DOHH2 (cell line): ENCODE results near the gene ERAL1.
"Not testable (repeated sequence)": the region's sequence is repeated elsewhere in the genome, so short reads cannot be mapped to it uniquely, and the experiment has no call there.

Experiments used
- H3F3A ChIP-seq: fragments of 200-600 bp; sonication (generic), shearing (Covaris generic); 2 replicates; pipeline ENCODE4 v1.6.0; 2016; ENCODE audit warnings: antibody characterized with exemption, mild to moderate bottlenecking; ENCODE audit not compliant: control insufficient read depth, insufficient read depth
- H3K27ac ChIP-seq: fragments of 200-600 bp; sonication (generic); 2 replicates; pipeline ENCODE4 v1.5.1; 2014; ENCODE audit warnings: low read depth, mild to moderate bottlenecking, low read length, moderate library complexity
- H3K27me3 ChIP-seq: fragments of 200-600 bp; sonication (generic); 2 replicates; pipeline ENCODE4 v1.6.1; 2014; ENCODE audit warnings: mild to moderate bottlenecking, low read length, mixed read lengths; ENCODE audit not compliant: control insufficient read depth
- H3K36me3 ChIP-seq: fragments of 200-600 bp; sonication (generic); 2 replicates; pipeline ENCODE4 v1.6.1; 2014; ENCODE audit warnings: mild to moderate bottlenecking, low read length, moderate library complexity, mixed read lengths; ENCODE audit not compliant: control insufficient read depth
- H3K4me1 ChIP-seq: fragments of 200-600 bp; sonication (generic); 2 replicates; pipeline ENCODE4 v1.6.1; 2014; ENCODE audit warnings: mild to moderate bottlenecking, low read length, mixed read lengths; ENCODE audit not compliant: control insufficient read depth
- H3K4me2 ChIP-seq: fragments of 200-600 bp; sonication (generic); 2 replicates; pipeline ENCODE4 v1.6.0; 2014; ENCODE audit warnings: mild to moderate bottlenecking, low read length, moderate library complexity
- H3K4me3 ChIP-seq: fragments of 200-600 bp; sonication (generic); 2 replicates; pipeline ENCODE4 v1.5.1; 2014; ENCODE audit warnings: mild to moderate bottlenecking, low read length, mixed read lengths
- H3K79me2 ChIP-seq: fragments of 200-600 bp; sonication (generic); 2 replicates; pipeline ENCODE4 v1.6.1; 2014; ENCODE audit warnings: mild to moderate bottlenecking, low read length, mixed read lengths; ENCODE audit not compliant: control insufficient read depth
- H3K9me2 ChIP-seq: fragments of 200-600 bp; sonication (generic); replicated peaks from 2 replicates; pipeline ENCODE4 v1.6.1; 2014; ENCODE audit warnings: mild to moderate bottlenecking, low read length, mixed read lengths; ENCODE audit not compliant: control insufficient read depth
- H3K9me3 ChIP-seq: fragments of 200-600 bp; sonication (generic); 2 replicates; pipeline ENCODE4 v1.6.1; 2014; ENCODE audit warnings: antibody characterized with exemption, low read length, mixed read lengths; ENCODE audit not compliant: control insufficient read depth, insufficient read depth
- H4K20me1 ChIP-seq: fragments of 200-600 bp; sonication (generic); 2 replicates; pipeline ENCODE4 v1.6.0; 2014; ENCODE audit warnings: low read depth, mild to moderate bottlenecking, antibody characterized with exemption, low read length, moderate library complexity; ENCODE audit not compliant: control insufficient read depth, insufficient read depth
- EZH2phosphoT487 ChIP-seq: fragments of 200-600 bp; sonication (generic); IDR thresholded peaks from 2 replicates; pipeline ENCODE4 v1.6.1; 2017; ENCODE audit warnings: borderline replicate concordance, mild to moderate bottlenecking, antibody characterized with exemption, low read length, moderate library complexity, mixed read lengths
- TF ChIP-seq, protein P1 (sequence below): fragments of 200-600 bp; sonication (generic); IDR thresholded peaks from one replicate; pipeline ENCODE4 v1.5.1; 2014; ENCODE audit warnings: antibody characterized with exemption, mild to moderate bottlenecking, low read depth, low read length; ENCODE audit not compliant: poor library complexity, severe bottlenecking

The ERAL1 gene

DNA sequence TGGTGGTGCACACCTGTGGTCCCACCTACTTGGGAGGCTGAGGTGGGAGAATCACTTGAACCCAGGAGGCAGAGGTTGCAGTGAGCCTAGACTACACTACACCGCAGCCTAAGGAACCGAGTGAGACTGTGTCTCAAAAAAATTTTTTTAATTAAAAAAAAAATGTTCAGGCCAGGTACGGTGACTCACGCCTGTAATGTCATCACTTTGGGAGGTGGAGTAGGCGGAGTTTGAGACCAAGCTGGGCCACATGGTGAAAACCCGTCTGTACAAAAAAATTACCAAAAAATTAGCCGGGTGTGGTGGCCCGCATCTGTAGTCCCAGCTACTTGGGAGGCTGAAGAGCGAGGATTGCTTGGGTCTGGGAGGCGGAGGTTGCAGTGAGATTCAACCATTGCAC lies 8.6 kb upstream of the ERAL1 start:
- Histone ChIP-seq H3K4me3 (no peak overlapping the region), H4K20me1 (no peaks in the 10 kb centered on the region), H3K9me2 (no peaks in the 10 kb centered on the region), H3K27me3 (no peaks in the 10 kb centered on the region), H3F3A (no peaks in the 10 kb centered on the region), H3K27ac (no peak overlapping the region), H3K4me1 (peaks cover 12% of the 10 kb centered on the region), H3K79me2 (peaks cover 16% of the 10 kb centered on the region), H3K36me3 (0 out of 2 replicates have a peak, but pooled peaks cover 3% of the 10 kb centered on the region), H3K9me3 (no peaks in the 10 kb centered on the region), H3K4me2 (no peak overlapping the region)
- TF ChIP-seq EZH2phosphoT487 = no peak
- TF ChIP-seq, protein P1, sequence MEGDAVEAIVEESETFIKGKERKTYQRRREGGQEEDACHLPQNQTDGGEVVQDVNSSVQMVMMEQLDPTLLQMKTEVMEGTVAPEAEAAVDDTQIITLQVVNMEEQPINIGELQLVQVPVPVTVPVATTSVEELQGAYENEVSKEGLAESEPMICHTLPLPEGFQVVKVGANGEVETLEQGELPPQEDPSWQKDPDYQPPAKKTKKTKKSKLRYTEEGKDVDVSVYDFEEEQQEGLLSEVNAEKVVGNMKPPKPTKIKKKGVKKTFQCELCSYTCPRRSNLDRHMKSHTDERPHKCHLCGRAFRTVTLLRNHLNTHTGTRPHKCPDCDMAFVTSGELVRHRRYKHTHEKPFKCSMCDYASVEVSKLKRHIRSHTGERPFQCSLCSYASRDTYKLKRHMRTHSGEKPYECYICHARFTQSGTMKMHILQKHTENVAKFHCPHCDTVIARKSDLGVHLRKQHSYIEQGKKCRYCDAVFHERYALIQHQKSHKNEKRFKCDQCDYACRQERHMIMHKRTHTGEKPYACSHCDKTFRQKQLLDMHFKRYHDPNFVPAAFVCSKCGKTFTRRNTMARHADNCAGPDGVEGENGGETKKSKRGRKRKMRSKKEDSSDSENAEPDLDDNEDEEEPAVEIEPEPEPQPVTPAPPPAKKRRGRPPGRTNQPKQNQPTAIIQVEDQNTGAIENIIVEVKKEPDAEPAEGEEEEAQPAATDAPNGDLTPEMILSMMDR = no peak

DNA sequence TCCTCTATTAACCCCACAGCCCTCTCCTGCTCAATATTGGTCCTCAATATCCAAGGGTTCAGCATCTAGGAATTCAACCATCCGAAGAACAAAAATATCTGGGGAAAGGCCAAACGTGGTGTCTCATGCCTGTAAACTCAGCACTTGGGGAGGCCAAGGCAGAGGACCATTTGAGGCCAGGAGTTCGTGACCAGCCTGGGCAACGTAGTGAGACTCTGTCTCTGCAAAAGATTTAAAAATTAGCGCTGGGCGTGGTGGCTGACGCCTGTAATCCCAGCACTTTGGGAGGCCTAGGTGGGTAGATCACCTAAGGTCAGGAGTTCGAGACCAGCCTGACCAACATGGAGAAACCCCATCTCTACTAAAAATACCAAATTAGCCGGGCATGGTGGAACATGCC lies 8.1 kb upstream of the ERAL1 start:
- H3K4me2 ChIP-seq, H4K20me1 ChIP-seq, H3K36me3 ChIP-seq, H3K27me3 ChIP-seq, H3K4me1 ChIP-seq, H3K9me3 ChIP-seq, H3K27ac ChIP-seq, H3F3A ChIP-seq, H3K9me2 ChIP-seq, H3K4me3 ChIP-seq: not testable (repeated sequence)
- H3K79me2 ChIP-seq = peaks cover 11% of the 10 kb centered on the region

DNA sequence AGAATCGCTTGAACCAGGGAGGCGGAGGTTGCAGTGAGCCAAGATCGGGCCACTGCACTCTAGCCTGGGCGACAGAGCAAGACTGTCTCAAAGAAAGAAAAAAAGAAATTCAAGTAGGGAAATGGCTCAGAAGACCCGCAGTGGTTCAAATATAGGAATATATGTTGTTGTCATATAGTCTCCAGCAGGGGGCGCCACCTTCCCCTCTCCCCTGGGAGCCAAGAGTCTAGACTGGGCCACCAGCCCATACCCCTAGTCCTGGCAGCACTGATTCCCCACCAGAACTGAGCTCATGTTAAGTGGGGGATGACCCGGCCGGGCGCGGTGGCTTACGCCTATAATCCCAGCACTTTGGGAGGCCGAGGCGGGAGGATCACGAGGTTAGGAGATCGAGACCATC lies 6.1 kb upstream of the ERAL1 start:
- H3K9me2 ChIP-seq, H3K4me1 ChIP-seq, H3K27ac ChIP-seq, H4K20me1 ChIP-seq, H3K9me3 ChIP-seq, H3F3A ChIP-seq, H3K27me3 ChIP-seq, H3K36me3 ChIP-seq, H3K4me3 ChIP-seq, H3K79me2 ChIP-seq, H3K4me2 ChIP-seq: not testable (repeated sequence)
- TF ChIP-seq, protein P1 = peak; percentile 65

DNA sequence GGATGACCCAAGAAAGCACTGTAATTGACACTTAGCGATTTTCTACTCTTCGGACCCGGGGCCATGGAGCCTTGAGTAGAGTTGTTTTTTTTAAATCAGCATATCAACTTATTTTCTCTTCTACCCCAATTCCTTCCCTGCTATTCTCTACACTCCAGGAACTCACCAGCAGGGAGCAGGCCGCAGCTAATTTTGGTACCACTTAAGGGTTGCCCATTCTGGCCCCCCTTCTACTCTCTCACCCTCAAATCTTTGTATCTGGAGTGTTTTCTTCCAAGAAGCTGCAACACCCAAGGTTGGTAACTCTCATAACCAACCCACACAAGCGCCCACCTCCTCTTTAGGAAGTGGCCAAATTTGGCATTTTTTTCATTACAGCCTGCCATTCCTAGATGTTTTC lies 5.5 kb upstream of the ERAL1 start:
- Histone ChIP-seq H3K27ac (no peak overlapping the region), H3K4me1 (peaks cover 8% of the 10 kb centered on the region), H3K9me3 (no peaks in the 10 kb centered on the region), H3K9me2 (no peaks in the 10 kb centered on the region), H4K20me1 (no peaks in the 10 kb centered on the region), H3K79me2 (peaks cover 3% of the 10 kb centered on the region), H3K36me3 (no peaks in the 10 kb centered on the region), H3K4me2 (no peak overlapping the region), H3F3A (0 out of 2 replicates have a peak, but pooled peaks cover 2% of the 10 kb centered on the region), H3K4me3 (no peak overlapping the region), H3K27me3 (no peaks in the 10 kb centered on the region)
- no peak for TF ChIP-seq EZH2phosphoT487
- TF ChIP-seq, protein P1 = no peak
